GM12878 (cell line): ENCODE results near the gene EMSY. TPM values are rescaled to one million over a fixed set of nuclear protein-coding genes. Genes with fewer than 3 reads are reported as not detected.

Experiments used
- ATAC-seq: fragments of 200-7000 bp; cut with Tn5 transposase; 3 replicates; pipeline ENCODE4 v1.9.1; 2020; ENCODE audit warnings: mild to moderate bottlenecking, moderate library complexity
- BruUV-seq: library from RNA; stranded (reverse); fragments of 400-500 nt; replicated peaks from 2 replicates; lab custom pipeline; 2021; lab: Mats Ljungman, UMichigan
- CTCF ChIA-PET: fragments of 300-600 bp; sonication (Branson Sonifier 250); formaldehyde crosslinking; extraction: SDS; loops from one replicate; lab custom pipeline; 2021; ENCODE audit warnings: inconsistent platforms; lab: Yijun Ruan, JAX
- POLR2A ChIA-PET: fragments of 350-600 bp; formaldehyde crosslinking; extraction: SDS; loops from one replicate; lab custom pipeline; 2021; ENCODE audit warnings: inconsistent platforms; lab: Charles Lee
- RAD21 ChIA-PET: fragments of 300-600 bp; sonication (Branson Sonifier 250); formaldehyde crosslinking; loops from one replicate; lab custom pipeline; 2023; ENCODE audit warnings: antibody characterized with exemption; ENCODE audit not compliant: unreplicated experiment; lab: Charles Lee
- SMC1A ChIA-PET: fragments of 300-600 bp; sonication (Branson Sonifier 250); formaldehyde crosslinking; loops from one replicate; lab custom pipeline; 2023; ENCODE audit not compliant: unreplicated experiment, uncharacterized antibody; lab: Charles Lee
- DNase-seq: peaks from one replicate; pipeline ENCODE4 v3.0.0-alpha.2; 2011; ENCODE audit warnings: low read depth, low spot score
- FAIRE-seq: peaks from 3 replicates; lab custom pipeline; 2011; peaks lifted over from hg19 to GRCh38; lab: Jason Lieb, UNC
- H2AFZ ChIP-seq: 2 replicates; pipeline ENCODE4 v1.6.0; 2011; ENCODE audit warnings: low read depth, low read length, control low read depth; ENCODE audit not compliant: control insufficient read depth
- H3K27ac ChIP-seq: 2 replicates; pipeline ENCODE4 v1.5.1; 2011; ENCODE audit warnings: control low read depth; ENCODE audit not compliant: control insufficient read depth, insufficient read depth
- H3K27me3 ChIP-seq, 2 experiments: replicated peaks in 1 of 2; 2 replicates each; pipeline versions ENCODE4 v1.6.0 to v1.6.1; 2011; ENCODE audit warnings: low read length in 1 of 2; ENCODE audit not compliant: control insufficient read depth in 2 of 2, insufficient read depth in 2 of 2
- H3K36me3 ChIP-seq, 2 experiments: 2 replicates each; pipeline ENCODE4 v1.5.1; 2011; ENCODE audit warnings: low read length in 1 of 2; ENCODE audit not compliant: control insufficient read depth in 2 of 2, insufficient read depth in 2 of 2
- H3K4me1 ChIP-seq: 2 replicates; pipeline ENCODE4 v1.6.1; 2011; ENCODE audit warnings: mild to moderate bottlenecking, low read length, moderate library complexity, mixed read lengths; ENCODE audit not compliant: control insufficient read depth, insufficient read depth
- H3K4me2 ChIP-seq: 2 replicates; pipeline ENCODE4 v1.6.0; 2011; ENCODE audit warnings: control low read depth; ENCODE audit not compliant: control insufficient read depth, insufficient read depth
- H3K4me3 ChIP-seq: fragments of 200-600 bp; sonication (generic); 2 replicates; pipeline ENCODE4 v1.5.1; 2016
- H3K79me2 ChIP-seq: 2 replicates; pipeline ENCODE4 v1.6.0; 2011; ENCODE audit warnings: low read length; ENCODE audit not compliant: control insufficient read depth, insufficient read depth
- H3K9ac ChIP-seq: 2 replicates; pipeline ENCODE4 v1.8.0; 2011; ENCODE audit warnings: low read length, control low read depth, mixed read lengths; ENCODE audit not compliant: control insufficient read depth, insufficient read depth
- H3K9me3 ChIP-seq: replicated peaks from 3 replicates; pipeline ENCODE4 v1.5.1; 2011; ENCODE audit warnings: mild to moderate bottlenecking, low read length; ENCODE audit not compliant: control insufficient read depth, insufficient read depth
- H4K20me1 ChIP-seq: 2 replicates; pipeline ENCODE4 v1.6.0; 2011; ENCODE audit not compliant: control insufficient read depth, insufficient read depth
- HCFC1 ChIP-seq: fragments of 150-350 bp; IDR thresholded peaks from 2 replicates; pipeline ENCODE4 v1.6.1; 2014; ENCODE audit warnings: low read length
- NFYA ChIP-seq: IDR thresholded peaks from 2 replicates; pipeline ENCODE4 v1.6.1; 2011; ENCODE audit warnings: low read depth, mild to moderate bottlenecking, low read length, improper control_type of control experiment, borderline replicate concordance
- NKRF ChIP-seq: fragments of 450-650 bp; conservative IDR thresholded peaks from 2 replicates; pipeline ENCODE4 v1.6.1; 2017; ENCODE audit warnings: mild to moderate bottlenecking, moderate library complexity
- NR2C1 ChIP-seq: fragments of 450-650 bp; IDR thresholded peaks from 2 replicates; pipeline ENCODE4 v1.6.1; 2017; ENCODE audit warnings: antibody characterized with exemption, mild to moderate bottlenecking, moderate library complexity
- RAD21 ChIP-seq: IDR thresholded peaks from 2 replicates; pipeline ENCODE4 v1.6.1; 2011; ENCODE audit warnings: mild to moderate bottlenecking, low read depth, low read length, moderate library complexity; ENCODE audit not compliant: insufficient read depth
- SMAD1 ChIP-seq: fragments of 450-650 bp; IDR thresholded peaks from 2 replicates; pipeline ENCODE4 v1.6.1; 2018; ENCODE audit warnings: mild to moderate bottlenecking, low read depth; ENCODE audit not compliant: partially characterized antibody
- STAT1 ChIP-seq: fragments of 450-650 bp; conservative IDR thresholded peaks from 2 replicates; pipeline ENCODE4 v1.6.1; 2014; ENCODE audit warnings: antibody characterized with exemption, mild to moderate bottlenecking
- YY1 ChIP-seq: IDR thresholded peaks from 2 replicates; pipeline ENCODE4 v1.6.1; 2011; ENCODE audit warnings: low read depth, mild to moderate bottlenecking, low read length
- ZNF592 ChIP-seq: fragments of 450-650 bp; IDR thresholded peaks from 2 replicates; pipeline ENCODE4 v1.6.1; 2017; ENCODE audit warnings: mild to moderate bottlenecking, moderate library complexity
- in situ Hi-C: fragments of 300-500 bp; cut with MboI; formaldehyde crosslinking; loops from 9 replicates; pipeline ENCODE4 v1.14.3; 2018; ENCODE audit warnings: mixed read lengths
- intact Hi-C: fragments of 100-400 bp; cut with micrococcal nuclease; formaldehyde crosslinking; loops from one replicate; pipeline ENCODE4 v1.14.2; 2022; ENCODE audit not compliant: unreplicated experiment
- polyA plus RNA-seq, 11 experiments: library from polyadenylated mRNA; depleted of rRNA in 4 of 11; unstranded in 6 of 11; stranded (reverse) in 5 of 11; fragments of >200 nt; fragmentation: Nextera tagmentation in 4 of 11; fragmentation: Illumina TruSeq in 1 of 11; extraction: Ambion mirVana in 4 of 11; extraction: Trizol in 1 of 11; gene quantifications; 1 replicate in 1 of 11; 2 replicates in 10 of 11; pipeline versions ENCODE4 v1.2.1 to v1.2.3, GENCODE V29; 2011 to 2016; ENCODE audit warnings: inconsistent platforms in 2 of 11, missing spikeins in 2 of 11, low read depth in 1 of 11
- total RNA-seq, 4 experiments: library from RNA; depleted of rRNA in 3 of 4; stranded (reverse); fragments of >200 nt in 3 of 4; fragmentation: Illumina TruSeq in 1 of 4; extraction: Trizol in 1 of 4; gene quantifications; 2 replicates each; pipeline versions ENCODE4 v1.2.1 to v1.2.3, GENCODE V29; 2013 to 2021
- TF ChIP-seq, protein P1 (sequence below): fragments of 450-650 bp; IDR thresholded peaks from 2 replicates; pipeline ENCODE4 v1.6.1; 2018; ENCODE audit warnings: borderline replicate concordance, mild to moderate bottlenecking; ENCODE audit not compliant: partially characterized antibody
- TF ChIP-seq, protein P2 (sequence below): IDR thresholded peaks from 2 replicates; pipeline ENCODE4 v1.6.1; 2012; ENCODE audit warnings: low read depth, low read length, improper control_type of control experiment
- TF ChIP-seq, protein P3 (sequence below), 3 experiments: IDR thresholded peaks in 2 of 3; conservative IDR thresholded peaks in 1 of 3; 2 replicates each; pipeline ENCODE4 v1.5.1; 2011; ENCODE audit warnings: low read depth in 3 of 3, low read length in 3 of 3, mild to moderate bottlenecking in 3 of 3, control low read depth in 2 of 3, moderate library complexity in 2 of 3, inconsistent platforms in 1 of 3, mixed read lengths in 1 of 3; ENCODE audit not compliant: control insufficient read depth in 2 of 3, insufficient read depth in 1 of 3; ENCODE audit errors: extremely low read depth in 1 of 3

EMSY gene
- total and polyA plus RNA-seq, 10 of the 15 experiments (the other 5 are each of a cell fraction or from before 2014, with no cell fraction given): 9.3 to 26.9 (median 13.0) TPM

- BruUV-seq: no TSS peak
- Histone ChIP-seq H3K9me3 (no peaks in the 10 kb centered on the region), H2AFZ (no peak overlapping the region), H3K27me3 (no peaks in the 10 kb centered on the region), H3K36me3 (no peaks in the 10 kb centered on the region), H3K27ac (no peak overlapping the region), H3K4me3 (no peak overlapping the region), H3K9ac (no peak overlapping the region), H3K4me2 (no peak overlapping the region), H3K79me2 (no peaks in the 10 kb centered on the region), H4K20me1 (no peaks in the 10 kb centered on the region), H3K4me1 (peaks cover 11% of the 10 kb centered on the region)
- FAIRE-seq: no peak
- no peak for ATAC-seq
- ChIA-PET SMC1A (no interaction called here), POLR2A (interaction anchor here (0.6 kb wide), 1 partner anchor 76 kb away, joined by 3 read pairs; no protein-coding TSS in a partner anchor), RAD21 (no interaction called here), CTCF (interaction anchor here (1.6 kb wide), 1 partner anchor 16 kb away, joined by 4 read pairs; no protein-coding TSS in a partner anchor)
- no peak for DNase-seq
- intact Hi-C loops (no loop called here), in situ Hi-C loops (no loop called here)
- no peak for TF ChIP-seq NFYA
- TF ChIP-seq, protein P1, sequence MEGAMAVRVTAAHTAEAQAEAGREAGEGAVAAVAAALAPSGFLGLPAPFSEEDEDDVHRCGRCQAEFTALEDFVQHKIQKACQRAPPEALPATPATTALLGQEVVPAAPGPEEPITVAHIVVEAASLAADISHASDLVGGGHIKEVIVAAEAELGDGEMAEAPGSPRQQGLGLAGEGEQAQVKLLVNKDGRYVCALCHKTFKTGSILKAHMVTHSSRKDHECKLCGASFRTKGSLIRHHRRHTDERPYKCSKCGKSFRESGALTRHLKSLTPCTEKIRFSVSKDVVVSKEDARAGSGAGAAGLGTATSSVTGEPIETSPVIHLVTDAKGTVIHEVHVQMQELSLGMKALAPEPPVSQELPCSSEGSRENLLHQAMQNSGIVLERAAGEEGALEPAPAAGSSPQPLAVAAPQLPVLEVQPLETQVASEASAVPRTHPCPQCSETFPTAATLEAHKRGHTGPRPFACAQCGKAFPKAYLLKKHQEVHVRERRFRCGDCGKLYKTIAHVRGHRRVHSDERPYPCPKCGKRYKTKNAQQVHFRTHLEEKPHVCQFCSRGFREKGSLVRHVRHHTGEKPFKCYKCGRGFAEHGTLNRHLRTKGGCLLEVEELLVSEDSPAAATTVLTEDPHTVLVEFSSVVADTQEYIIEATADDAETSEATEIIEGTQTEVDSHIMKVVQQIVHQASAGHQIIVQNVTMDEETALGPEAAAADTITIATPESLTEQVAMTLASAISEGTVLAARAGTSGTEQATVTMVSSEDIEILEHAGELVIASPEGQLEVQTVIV: no peak
- no peak for TF ChIP-seq RAD21
- no peak for TF ChIP-seq NR2C1
- TF ChIP-seq, protein P2, sequence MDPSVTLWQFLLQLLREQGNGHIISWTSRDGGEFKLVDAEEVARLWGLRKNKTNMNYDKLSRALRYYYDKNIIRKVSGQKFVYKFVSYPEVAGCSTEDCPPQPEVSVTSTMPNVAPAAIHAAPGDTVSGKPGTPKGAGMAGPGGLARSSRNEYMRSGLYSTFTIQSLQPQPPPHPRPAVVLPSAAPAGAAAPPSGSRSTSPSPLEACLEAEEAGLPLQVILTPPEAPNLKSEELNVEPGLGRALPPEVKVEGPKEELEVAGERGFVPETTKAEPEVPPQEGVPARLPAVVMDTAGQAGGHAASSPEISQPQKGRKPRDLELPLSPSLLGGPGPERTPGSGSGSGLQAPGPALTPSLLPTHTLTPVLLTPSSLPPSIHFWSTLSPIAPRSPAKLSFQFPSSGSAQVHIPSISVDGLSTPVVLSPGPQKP: no peak
- no peak for TF ChIP-seq STAT1
- TF ChIP-seq YY1: no peak
- no peak for TF ChIP-seq NKRF
- TF ChIP-seq ZNF592: no peak
- TF ChIP-seq, protein P3, sequence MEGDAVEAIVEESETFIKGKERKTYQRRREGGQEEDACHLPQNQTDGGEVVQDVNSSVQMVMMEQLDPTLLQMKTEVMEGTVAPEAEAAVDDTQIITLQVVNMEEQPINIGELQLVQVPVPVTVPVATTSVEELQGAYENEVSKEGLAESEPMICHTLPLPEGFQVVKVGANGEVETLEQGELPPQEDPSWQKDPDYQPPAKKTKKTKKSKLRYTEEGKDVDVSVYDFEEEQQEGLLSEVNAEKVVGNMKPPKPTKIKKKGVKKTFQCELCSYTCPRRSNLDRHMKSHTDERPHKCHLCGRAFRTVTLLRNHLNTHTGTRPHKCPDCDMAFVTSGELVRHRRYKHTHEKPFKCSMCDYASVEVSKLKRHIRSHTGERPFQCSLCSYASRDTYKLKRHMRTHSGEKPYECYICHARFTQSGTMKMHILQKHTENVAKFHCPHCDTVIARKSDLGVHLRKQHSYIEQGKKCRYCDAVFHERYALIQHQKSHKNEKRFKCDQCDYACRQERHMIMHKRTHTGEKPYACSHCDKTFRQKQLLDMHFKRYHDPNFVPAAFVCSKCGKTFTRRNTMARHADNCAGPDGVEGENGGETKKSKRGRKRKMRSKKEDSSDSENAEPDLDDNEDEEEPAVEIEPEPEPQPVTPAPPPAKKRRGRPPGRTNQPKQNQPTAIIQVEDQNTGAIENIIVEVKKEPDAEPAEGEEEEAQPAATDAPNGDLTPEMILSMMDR (IDR thresholded peaks at IDR 0.05 in 2 of 3, conservative IDR thresholded peaks at IDR 0.05 in 1 of 3; ENCODE audit: control insufficient read depth in 2 of 3, extremely low read depth in 1 of 3, insufficient read depth in 1 of 3, low read depth in 3 of 3, low read length in 3 of 3): no peak
- TF ChIP-seq SMAD1: no peak
- no peak for TF ChIP-seq HCFC1
These were observed 18.2 kb upstream of the EMSY start for GRCh38 chr11:76426660-76427059.
